Neural progenitor cell (in vitro differentiated cells): ENCODE measurements around the gene DSCAML1. TPM values are rescaled to one million over a fixed set of nuclear protein-coding genes. Genes with fewer than 3 reads are reported as not detected.
A peak's percentile ranks its signal among the peaks of the same experiment; 100 is the strongest.

Source experiments
- DNase-seq: peaks from one replicate; pipeline ENCODE4 v3.0.0-alpha.2; 2016; ENCODE audit warnings: low spot score
- H2AFZ ChIP-seq: fragments of 200-600 bp; sonication (generic); replicated peaks from 2 replicates; pipeline ENCODE4 v1.6.1; 2016; ENCODE audit warnings: antibody characterized with exemption
- H3F3A ChIP-seq: fragments of 200-600 bp; sonication (generic); 2 replicates; pipeline ENCODE4 v1.6.1; 2016; ENCODE audit warnings: antibody characterized with exemption, low read depth
- H3K27ac ChIP-seq: fragments of 200-600 bp; sonication (generic); 2 replicates; pipeline ENCODE4 v1.5.1; 2016; ENCODE audit warnings: mild to moderate bottlenecking
- H3K27me3 ChIP-seq: fragments of 200-600 bp; sonication (generic); 2 replicates; pipeline ENCODE4 v1.6.1; 2016; ENCODE audit warnings: mild to moderate bottlenecking, moderate library complexity
- H3K36me3 ChIP-seq: fragments of 200-600 bp; sonication (generic); 2 replicates; pipeline ENCODE4 v1.5.1; 2016
- H3K4me1 ChIP-seq: fragments of 200-600 bp; sonication (generic); 2 replicates; pipeline ENCODE4 v1.6.1; 2016; ENCODE audit warnings: mixed run types
- H3K4me2 ChIP-seq: fragments of 200-600 bp; sonication (generic); 2 replicates; pipeline ENCODE4 v1.6.1; 2016
- H3K4me3 ChIP-seq: fragments of 200-600 bp; sonication (generic); 2 replicates; pipeline ENCODE4 v1.5.1; 2016
- H3K79me2 ChIP-seq: fragments of 200-600 bp; sonication (generic); 2 replicates; pipeline ENCODE4 v1.6.1; 2016; ENCODE audit warnings: low read depth
- H3K9ac ChIP-seq: fragments of 200-600 bp; sonication (generic); 2 replicates; pipeline ENCODE4 v1.6.1; 2016
- H3K9me3 ChIP-seq: fragments of 200-600 bp; sonication (generic); 2 replicates; pipeline ENCODE4 v1.5.1; 2016; ENCODE audit warnings: low read depth
- H4K20me1 ChIP-seq: fragments of 200-600 bp; sonication (generic); 2 replicates; pipeline ENCODE4 v1.6.1; 2016; ENCODE audit warnings: low read depth
- H3K27ac Mint-ChIP-seq: 3 replicates; pipeline ENCODE4 v1.8.0; 2021; ENCODE audit warnings: mixed read lengths
- H3K27me3 Mint-ChIP-seq: 2 replicates; pipeline ENCODE4 v1.8.0; 2022; ENCODE audit warnings: low read depth, mild to moderate bottlenecking, inconsistent platforms, moderate library complexity, mixed read lengths; ENCODE audit not compliant: insufficient read depth
- H3K36me3 Mint-ChIP-seq: 3 replicates; pipeline ENCODE4 v1.8.0; 2021; ENCODE audit warnings: mixed read lengths
- H3K4me1 Mint-ChIP-seq: 3 replicates; pipeline ENCODE4 v1.8.0; 2021; ENCODE audit warnings: mixed read lengths
- H3K4me3 Mint-ChIP-seq: 3 replicates; pipeline ENCODE4 v1.8.0; 2021; ENCODE audit warnings: mild to moderate bottlenecking, moderate library complexity, mixed read lengths
- H3K9me3 Mint-ChIP-seq: 3 replicates; pipeline ENCODE4 v1.8.0; 2020; ENCODE audit warnings: mixed read lengths
- CTCF ChIP-seq: fragments of 200-600 bp; sonication (generic); IDR thresholded peaks from 2 replicates; pipeline ENCODE4 v1.5.1; 2017; ENCODE audit warnings: antibody characterized with exemption, mild to moderate bottlenecking
- EZH2 ChIP-seq: fragments of 200-600 bp; sonication (generic); IDR thresholded peaks from 2 replicates; pipeline ENCODE4 v1.6.1; 2017; ENCODE audit warnings: antibody characterized with exemption, mild to moderate bottlenecking, moderate library complexity
- EZH2phosphoT487 ChIP-seq: fragments of 200-600 bp; sonication (generic); IDR thresholded peaks from 2 replicates; pipeline ENCODE4 v1.6.1; 2017; ENCODE audit warnings: antibody characterized with exemption
- total RNA-seq: library from RNA; depleted of rRNA; stranded (reverse); fragments of >200 nt; gene quantifications from 2 replicates; pipeline ENCODE4 v1.2.3, GENCODE V29; 2015; ENCODE audit warnings: low replicate concordance

Gene DSCAML1
- total RNA-seq, 1 donor from 2014 or later, result 0.06 TPM

- TF ChIP-seq EZH2 (no peak), EZH2phosphoT487 (no peak), CTCF (no peak)
- Histone ChIP-seq H4K20me1 (no peaks in the 10 kb centered on the region), H3K4me2 (no peak overlapping the region), H3K36me3 (no peaks in the 10 kb centered on the region), H3K4me1 (no peaks in the 10 kb centered on the region), H3K9ac (no peak overlapping the region), H3K27ac (no peak overlapping the region), H3K79me2 (no peaks in the 10 kb centered on the region), H3K27me3 (no peaks in the 10 kb centered on the region), H3F3A (no peaks in the 10 kb centered on the region), H3K9me3 (no peaks in the 10 kb centered on the region), H2AFZ (no peak overlapping the region), H3K4me3 (no peak overlapping the region)
- Mint-ChIP-seq H3K36me3 (peaks cover 17% of the 10 kb centered on the region), H3K9me3 (no peaks in the 10 kb centered on the region), H3K4me3 (no peak overlapping the region), H3K27me3 (no peaks in the 10 kb centered on the region), H3K27ac (no peak overlapping the region), H3K4me1 (peaks cover 8% of the 10 kb centered on the region)
- no peak for DNase-seq
Measured at GRCh38 chr11:117380676-117381075, 416.3 kb downstream of the DSCAML1 start.

DNA sequence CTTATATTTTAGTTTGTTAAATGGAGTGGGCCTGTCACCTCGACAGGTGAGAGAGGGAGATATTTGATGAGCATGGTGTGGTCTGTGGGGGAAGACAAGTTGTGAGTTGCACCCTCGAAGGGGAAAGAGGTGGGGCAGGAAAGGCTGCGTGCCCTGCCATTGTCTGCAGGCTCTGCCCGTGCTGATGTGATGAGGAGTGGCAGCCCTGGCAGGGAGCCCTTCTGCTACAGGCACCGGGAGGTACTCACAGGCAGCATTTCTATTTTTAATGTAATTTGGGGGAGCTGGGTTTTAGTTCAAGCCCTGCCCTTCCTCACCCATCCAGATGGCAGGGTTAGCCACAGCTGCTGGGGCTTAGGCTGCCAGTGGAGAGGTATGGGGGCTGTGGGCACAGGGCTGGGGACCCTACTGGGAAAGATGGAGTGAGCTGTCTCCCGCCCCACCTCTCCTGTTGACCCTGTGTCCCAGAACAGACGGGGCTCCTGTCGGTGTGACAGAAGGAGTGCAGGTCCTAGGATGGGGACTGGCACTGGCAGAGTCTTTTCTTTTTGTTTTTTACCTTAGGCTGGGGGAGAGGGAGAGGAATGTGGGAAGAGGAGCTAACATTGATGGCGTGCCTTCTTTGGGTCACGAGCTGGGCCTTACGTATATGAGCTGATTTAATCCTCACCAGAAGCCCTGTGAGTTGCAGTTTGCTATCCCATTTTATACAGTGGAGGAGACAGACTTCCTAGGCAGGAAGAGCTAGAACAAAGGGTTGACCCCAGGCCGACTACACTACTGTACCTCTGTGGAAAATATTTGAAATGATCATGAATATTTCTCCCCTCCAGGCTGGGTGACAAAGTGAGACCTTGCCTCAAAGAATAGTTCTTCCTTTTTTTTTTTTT, 417.8 kb downstream of the DSCAML1 start:
- H3K9me3 Mint-ChIP-seq, result no peaks in the 10 kb centered on the region

More for the DNA sequence above, 417.8 kb downstream of the DSCAML1 start:
- Mint-ChIP-seq H3K36me3 (peaks cover 18% of the 10 kb centered on the region), H3K4me1 (peaks cover 11% of the 10 kb centered on the region), H3K27me3 (no peaks in the 10 kb centered on the region), H3K27ac (peak overlapping the region; percentile 50), H3K4me3 (no peak overlapping the region)
- Histone ChIP-seq H3K9me3 (no peaks in the 10 kb centered on the region), H3K4me1 (peaks cover 1% of the 10 kb centered on the region), H3K27ac (no peak overlapping the region), H3K27me3 (no peaks in the 10 kb centered on the region), H3K4me3 (no peak overlapping the region), H3K9ac (no peak overlapping the region), H3K36me3 (no peaks in the 10 kb centered on the region), H3K4me2 (no peak overlapping the region), H2AFZ (no peak overlapping the region), H3F3A (no peaks in the 10 kb centered on the region), H4K20me1 (no peaks in the 10 kb centered on the region), H3K79me2 (no peaks in the 10 kb centered on the region)
- DNase-seq, result no peak
- TF ChIP-seq EZH2phosphoT487 (no peak), CTCF (no peak), EZH2 (no peak)

Other genes starting within 250 kb of the DSCAML1 start
- 1.7 and 1.9 TPM in 2 replicates for gene FXYD2, start 27.5 kb upstream of the DSCAML1 start, total RNA-seq
- 95.6 and 123 TPM in 2 replicates for gene FXYD6, start 79.4 kb upstream of the DSCAML1 start, total RNA-seq
- gene TMPRSS13, start 132.2 kb upstream of the DSCAML1 start, total RNA-seq, result 0.22 TPM in 1 of 2 replicates, not detected in the other
- 0.12 TPM in 1 of 2 replicates, not detected in the other for gene IL10RA, start 189.2 kb upstream of the DSCAML1 start, total RNA-seq